ENCODE data around the gene PPP1R14C.

DNA sequence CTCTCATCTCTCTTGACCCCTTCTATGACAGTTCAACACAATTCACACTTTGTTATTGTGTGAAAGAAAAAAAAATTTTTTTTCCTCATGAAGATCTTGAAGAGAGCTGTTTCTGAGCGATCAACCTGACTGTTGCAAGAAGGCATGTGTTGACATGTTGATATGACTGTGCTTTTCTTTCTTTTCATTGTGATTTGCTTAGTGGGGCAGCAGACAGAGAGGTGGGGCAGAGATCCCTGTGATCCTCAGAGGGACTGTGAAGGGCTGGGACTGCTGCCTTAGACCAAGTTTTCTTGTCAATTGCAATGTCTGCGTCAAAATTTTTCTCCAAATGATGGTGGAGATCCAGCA, 155.2 kb downstream of the PPP1R14C start:
- no peak for TF ChIP-seq POLR2A (IDR thresholded peaks at IDR 0.05)
- TF ChIP-seq, protein P1, sequence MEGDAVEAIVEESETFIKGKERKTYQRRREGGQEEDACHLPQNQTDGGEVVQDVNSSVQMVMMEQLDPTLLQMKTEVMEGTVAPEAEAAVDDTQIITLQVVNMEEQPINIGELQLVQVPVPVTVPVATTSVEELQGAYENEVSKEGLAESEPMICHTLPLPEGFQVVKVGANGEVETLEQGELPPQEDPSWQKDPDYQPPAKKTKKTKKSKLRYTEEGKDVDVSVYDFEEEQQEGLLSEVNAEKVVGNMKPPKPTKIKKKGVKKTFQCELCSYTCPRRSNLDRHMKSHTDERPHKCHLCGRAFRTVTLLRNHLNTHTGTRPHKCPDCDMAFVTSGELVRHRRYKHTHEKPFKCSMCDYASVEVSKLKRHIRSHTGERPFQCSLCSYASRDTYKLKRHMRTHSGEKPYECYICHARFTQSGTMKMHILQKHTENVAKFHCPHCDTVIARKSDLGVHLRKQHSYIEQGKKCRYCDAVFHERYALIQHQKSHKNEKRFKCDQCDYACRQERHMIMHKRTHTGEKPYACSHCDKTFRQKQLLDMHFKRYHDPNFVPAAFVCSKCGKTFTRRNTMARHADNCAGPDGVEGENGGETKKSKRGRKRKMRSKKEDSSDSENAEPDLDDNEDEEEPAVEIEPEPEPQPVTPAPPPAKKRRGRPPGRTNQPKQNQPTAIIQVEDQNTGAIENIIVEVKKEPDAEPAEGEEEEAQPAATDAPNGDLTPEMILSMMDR (IDR thresholded peaks at IDR 0.05): no peak
